Activated CD8-positive, alpha-beta memory T cell treated with anti-CD3 and anti-CD28 coated beads for 36 hours (primary cell): Measurements from ENCODE around the gene MTMR10. TPM values are rescaled to one million over a fixed set of nuclear protein-coding genes. Genes with fewer than 3 reads are reported as not detected.

Experiments
- CTCF ChIA-PET: fragments of 350-600 bp; sonication (Branson Sonifier 250); formaldehyde crosslinking; loops from one replicate; lab custom pipeline; 2021; ENCODE audit warnings: antibody characterized with exemption; lab: Charles Lee
- POLR2A ChIA-PET: fragments of 350-600 bp; sonication (Branson Sonifier 250); formaldehyde crosslinking; loops from one replicate; lab custom pipeline; 2021; ENCODE audit warnings: antibody characterized with exemption; lab: Charles Lee
- total RNA-seq, 2 experiments: library from RNA; stranded (reverse); gene quantifications; one replicate each; pipeline ENCODE4 v1.2.3, GENCODE V29; 2021

Gene MTMR10
- total RNA-seq, 2 experiments from 2014 or later: 15.6 to 15.8 TPM

GRCh38 chr15:30927148-30927761 lies 64.2 kb downstream of the MTMR10 start:
- ChIA-PET CTCF (no interaction called here), POLR2A (no interaction called here)

DNA sequence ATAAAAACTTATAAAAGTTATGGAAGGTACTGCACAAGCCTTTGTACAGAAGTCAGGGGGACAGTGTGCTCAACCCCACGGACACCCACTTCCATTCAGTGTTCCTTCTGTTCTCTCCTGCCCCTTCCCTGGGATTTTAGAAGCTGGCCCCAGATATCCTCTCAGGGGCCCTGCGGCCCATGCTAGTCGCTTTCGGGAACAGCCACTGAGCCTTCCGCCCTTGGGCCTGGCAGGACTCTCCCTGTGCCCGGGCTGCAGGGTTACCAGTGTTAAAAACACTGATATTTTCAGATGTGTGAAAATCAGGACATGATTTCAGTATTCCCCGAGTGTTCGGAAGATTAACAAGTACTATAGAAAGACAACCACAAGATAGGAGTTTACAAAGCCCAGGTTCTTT lies 65.3 kb downstream of the MTMR10 start:
- CTCF ChIA-PET: no interaction called here
- POLR2A ChIA-PET: no interaction called here

DNA sequence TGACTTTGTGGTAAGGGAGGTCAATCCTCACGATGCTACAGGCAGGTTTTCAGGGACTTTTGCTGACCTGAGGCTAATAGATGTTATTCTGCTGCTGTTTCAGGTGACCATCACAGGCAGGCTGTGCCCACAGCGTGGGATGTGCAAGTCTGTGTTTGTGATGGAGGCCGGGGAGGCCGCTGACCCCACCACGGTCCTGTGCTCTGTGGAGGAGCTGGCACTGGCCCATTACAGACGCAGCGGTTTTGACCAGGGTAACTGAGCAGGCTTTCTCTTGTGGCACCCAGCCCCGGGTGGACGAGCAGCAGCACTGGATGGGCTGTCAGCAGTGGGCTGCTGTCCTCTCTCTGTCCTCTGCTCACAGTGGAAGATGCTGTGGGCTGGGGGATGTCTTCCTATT lies 65.7 kb downstream of the MTMR10 start:
- POLR2A ChIA-PET: no interaction called here
- CTCF ChIA-PET: no interaction called here

- ChIA-PET POLR2A (no interaction called here), CTCF (no interaction called here)
These were observed 67.1 kb downstream of the MTMR10 start for GRCh38 chr15:30924353-30924752.

- POLR2A ChIA-PET: no interaction called here
- CTCF ChIA-PET: no interaction called here
These were observed 68.0 kb downstream of the MTMR10 start for GRCh38 chr15:30923429-30923828.

- ChIA-PET POLR2A (no interaction called here), CTCF (no interaction called here)
These were observed 68.7 kb downstream of the MTMR10 start for GRCh38 chr15:30922480-30923311.

DNA sequence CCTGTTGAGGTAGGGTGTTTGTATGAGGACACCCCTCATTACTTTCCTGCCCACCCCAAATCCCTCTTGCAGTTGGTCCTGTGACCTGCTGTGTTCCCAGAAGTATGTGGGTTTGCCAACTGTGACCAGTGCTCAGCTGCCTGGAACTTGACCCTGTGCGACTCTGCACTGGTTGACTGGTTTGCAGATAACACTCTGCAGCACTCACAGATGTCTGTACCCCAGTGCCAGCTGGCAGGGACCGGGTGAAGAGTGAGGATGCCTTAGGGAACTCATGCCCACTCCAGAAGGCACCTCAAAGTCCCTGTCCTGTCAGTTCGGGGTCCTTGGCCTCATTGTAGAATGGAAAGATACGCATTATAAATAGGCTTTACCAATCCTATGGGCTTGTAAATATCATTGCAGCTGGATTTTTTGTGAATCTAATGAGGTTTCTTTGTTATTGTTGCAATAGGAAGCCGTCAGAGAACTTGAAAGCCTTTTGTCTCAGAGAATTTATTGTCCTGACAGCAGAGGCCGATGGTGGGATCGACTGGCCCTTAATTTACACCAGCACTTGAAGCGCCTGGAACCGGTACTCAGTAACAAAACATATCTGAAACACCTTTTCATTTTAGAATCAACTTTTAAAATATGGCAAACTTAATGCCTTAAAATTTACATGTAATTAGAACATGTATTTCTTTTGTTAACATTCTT lies 69.5 kb downstream of the MTMR10 start:
- ChIA-PET POLR2A (no interaction called here), CTCF (no interaction called here)

DNA sequence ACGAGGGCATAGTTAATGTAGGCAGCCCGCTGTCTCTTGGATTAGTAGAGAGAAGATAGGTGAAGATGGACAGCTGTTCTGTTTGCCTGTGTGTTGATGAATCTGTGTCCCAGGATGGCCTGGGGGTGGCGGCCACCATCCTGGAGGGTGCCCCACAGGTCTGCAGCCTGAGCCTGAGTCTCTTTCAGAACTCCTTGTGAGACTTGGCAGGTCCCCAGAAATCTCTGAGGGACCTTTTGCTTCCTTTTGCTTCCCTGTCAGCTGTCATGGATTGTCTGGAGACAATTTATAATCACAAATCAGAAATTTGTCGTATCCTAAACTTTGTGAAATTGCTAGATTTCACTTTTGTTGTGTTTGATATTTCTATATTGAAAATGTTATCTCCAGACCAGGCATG lies 70.3 kb downstream of the MTMR10 start:
- POLR2A ChIA-PET: no interaction called here
- CTCF ChIA-PET: no interaction called here

GRCh38 chr15:30919877-30920550 lies 71.4 kb downstream of the MTMR10 start:
- ChIA-PET POLR2A (no interaction called here), CTCF (no interaction called here)

DNA sequence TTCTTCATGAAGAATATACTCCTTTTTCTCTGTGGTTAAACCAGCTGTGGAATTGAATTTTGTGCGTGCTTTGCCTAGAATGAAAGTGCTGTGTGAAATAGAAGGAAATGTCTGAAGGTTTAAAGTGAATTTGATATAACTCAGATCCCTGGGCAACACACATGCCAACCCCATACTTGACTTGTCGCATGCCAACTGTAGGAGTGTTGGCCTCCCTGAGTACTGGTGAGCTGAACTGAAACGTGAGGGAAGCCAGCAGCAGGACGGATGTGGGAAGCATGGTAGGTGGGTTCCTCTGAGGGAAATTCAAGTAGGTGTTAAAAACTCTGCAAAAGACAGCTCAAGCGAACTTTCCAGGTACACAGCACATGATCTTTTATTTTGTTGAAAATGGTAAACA lies 73.1 kb downstream of the MTMR10 start:
- CTCF ChIA-PET: no interaction called here

DNA sequence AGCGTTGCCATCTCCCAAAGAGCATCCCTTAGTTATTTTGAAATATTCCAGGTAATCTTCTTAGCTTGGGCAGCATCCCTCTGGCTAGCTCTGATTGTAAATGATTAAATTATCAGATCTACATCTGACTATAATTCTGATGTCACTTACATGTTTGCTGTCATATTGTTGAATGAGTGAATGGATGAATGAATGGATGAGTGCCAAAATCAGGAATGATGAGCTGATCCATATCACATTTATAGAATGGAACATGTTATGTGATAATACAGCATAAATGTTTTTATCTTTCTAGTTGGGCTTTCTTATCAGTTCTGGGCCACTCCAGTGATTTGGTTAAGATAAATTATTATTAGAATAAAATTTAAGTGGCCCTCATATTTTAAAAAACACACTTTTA lies 73.8 kb downstream of the MTMR10 start:
- POLR2A ChIA-PET: no interaction called here

More for the DNA sequence above, 73.1 kb downstream of the MTMR10 start:
- POLR2A ChIA-PET: no interaction called here

GRCh38 chr15:30917013-30917412 lies 74.4 kb downstream of the MTMR10 start:
- CTCF ChIA-PET: interaction anchor here (0.7 kb wide), 1 partner anchor 19 kb away, joined by 3 read pairs; no protein-coding TSS in a partner anchor
- POLR2A ChIA-PET: no interaction called here

More for the DNA sequence above, 73.8 kb downstream of the MTMR10 start:
- CTCF ChIA-PET: interaction anchor here (0.7 kb wide), 1 partner anchor 18 kb away, joined by 3 read pairs; no protein-coding TSS in a partner anchor

- POLR2A ChIA-PET: no interaction called here
- CTCF ChIA-PET: no interaction called here
These were observed 77.7 kb downstream of the MTMR10 start for GRCh38 chr15:30913761-30914160.

DNA sequence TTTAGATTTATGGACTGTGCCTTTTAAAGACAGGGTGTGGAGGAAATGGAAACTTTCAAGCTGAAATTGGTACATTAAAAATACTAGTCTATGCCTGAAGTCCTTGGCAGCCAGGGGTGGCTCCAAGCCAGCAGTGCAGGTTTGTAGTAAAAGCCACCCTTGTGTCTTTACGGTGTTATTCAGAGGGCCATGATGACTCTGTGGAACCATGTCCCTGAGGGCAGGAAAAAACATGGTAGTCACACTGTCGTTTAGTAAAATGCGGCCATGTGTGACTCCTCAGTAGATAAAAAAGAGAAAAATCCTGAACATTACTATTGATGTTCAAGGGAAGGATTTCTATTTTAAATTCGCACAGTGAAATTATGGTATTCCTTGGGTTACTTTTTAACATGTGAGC lies 85.1 kb downstream of the MTMR10 start:
- POLR2A ChIA-PET: no interaction called here

GRCh38 chr15:30905821-30906220 lies 85.6 kb downstream of the MTMR10 start:
- POLR2A ChIA-PET: no interaction called here
- CTCF ChIA-PET: no interaction called here

More for the DNA sequence above, 85.1 kb downstream of the MTMR10 start:
- CTCF ChIA-PET: no interaction called here

GRCh38 chr15:30904812-30905211 lies 86.6 kb downstream of the MTMR10 start:
- POLR2A ChIA-PET: no interaction called here
- CTCF ChIA-PET: no interaction called here

GRCh38 chr15:30903497-30904187 lies 87.8 kb downstream of the MTMR10 start, which contains the start of gene FAN1:
Gene FAN1 (plus strand): TSS chr15:30903915. CDS start chr15:30904664, 749 bp downstream.
- CTCF ChIA-PET: no interaction called here
- POLR2A ChIA-PET: interaction anchor here (0.6 kb wide), 1 partner anchor 26 kb away, joined by 5 read pairs; no protein-coding TSS in a partner anchor

DNA sequence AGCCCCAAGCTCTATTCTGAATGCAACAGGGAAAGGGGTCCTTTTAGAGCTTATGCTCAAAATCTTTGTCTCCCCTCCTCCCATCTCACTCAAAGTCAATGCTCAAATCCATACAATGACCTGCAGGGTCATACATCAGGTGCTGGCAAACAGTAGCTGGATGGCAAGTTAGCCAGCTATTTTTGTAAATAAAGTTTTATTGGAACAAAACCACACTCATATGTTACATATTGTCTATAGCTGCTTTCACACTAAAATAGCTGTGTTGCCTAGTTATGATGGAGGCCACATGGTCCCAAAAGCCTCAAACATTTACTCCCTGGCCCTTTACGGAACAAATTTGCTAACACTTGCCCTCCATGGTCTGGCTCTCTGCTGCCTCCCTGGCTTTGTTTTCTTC lies 89.5 kb downstream of the MTMR10 start:
- CTCF ChIA-PET: no interaction called here

GRCh38 chr15:30896211-30896606 lies 95.2 kb downstream of the MTMR10 start:
- ChIA-PET CTCF (no interaction called here), POLR2A (no interaction called here)

More for the DNA sequence above, 89.5 kb downstream of the MTMR10 start:
- POLR2A ChIA-PET: no interaction called here
